NCI-H82 treated with DMSO at 0.1 percent for 48 hours (cell line): ENCODE results near the gene SH2D7.

Experiments used
- DNase-seq: peaks from one replicate; lab custom pipeline; 2025; ENCODE audit not compliant: unreplicated experiment; lab: John Stamatoyannopoulos, UW

The SH2D7 gene

DNA sequence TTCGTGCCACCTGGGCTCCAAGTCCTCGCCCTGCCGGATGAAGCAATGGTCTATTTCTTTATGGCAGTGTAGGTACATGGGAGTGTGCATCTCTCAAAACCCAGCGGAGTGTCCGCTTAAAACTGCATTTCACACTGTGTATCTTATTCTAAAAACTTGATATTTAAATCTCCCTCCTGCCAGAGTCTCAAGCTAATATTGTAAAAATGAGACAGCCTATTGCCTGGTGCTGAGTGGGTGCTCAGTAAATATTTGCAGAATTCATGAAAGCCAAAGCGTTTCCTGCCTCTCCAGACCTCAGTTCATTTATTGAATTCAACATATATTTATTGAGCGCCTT lies 14.5 kb upstream of the SH2D7 start:
- DNase-seq: no peak

DNA sequence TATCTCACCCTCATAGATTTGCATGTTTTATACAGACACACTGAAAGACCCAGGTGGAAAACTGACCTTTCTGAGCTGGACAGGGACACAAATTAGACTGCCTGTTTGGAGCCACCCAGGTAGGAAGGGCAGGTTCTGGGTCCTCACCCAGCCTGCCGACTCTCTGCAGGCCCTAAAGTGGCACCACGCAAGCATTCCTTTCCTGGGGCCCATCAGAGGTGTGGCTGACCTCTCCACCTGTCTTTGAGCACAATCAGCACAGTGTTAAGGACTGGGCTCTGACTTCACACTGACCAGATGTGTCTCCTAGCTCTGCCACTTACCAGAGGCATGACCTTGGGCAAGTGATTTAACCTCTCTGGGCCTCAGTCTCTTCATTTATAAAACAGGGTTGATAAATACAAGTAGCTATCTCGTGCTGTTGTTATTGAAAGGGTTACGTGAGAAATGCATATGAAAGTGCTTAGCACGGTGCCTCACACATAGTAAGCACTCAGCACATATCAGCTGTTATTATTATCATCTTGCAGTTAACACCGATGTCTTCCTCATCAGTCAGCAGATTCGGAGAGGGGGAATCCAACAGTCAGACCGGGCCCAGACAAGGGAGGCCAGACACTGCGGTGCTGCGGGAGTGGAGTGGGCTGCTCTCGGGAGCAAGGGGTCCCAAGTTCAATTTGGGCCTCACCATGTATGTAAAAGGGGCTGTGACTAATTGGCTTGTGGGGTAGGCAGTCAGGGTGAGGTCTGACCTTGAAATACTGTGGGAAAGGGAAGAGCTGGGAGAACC lies 12.9 kb upstream of the SH2D7 start:
- DNase-seq: no peak

DNA sequence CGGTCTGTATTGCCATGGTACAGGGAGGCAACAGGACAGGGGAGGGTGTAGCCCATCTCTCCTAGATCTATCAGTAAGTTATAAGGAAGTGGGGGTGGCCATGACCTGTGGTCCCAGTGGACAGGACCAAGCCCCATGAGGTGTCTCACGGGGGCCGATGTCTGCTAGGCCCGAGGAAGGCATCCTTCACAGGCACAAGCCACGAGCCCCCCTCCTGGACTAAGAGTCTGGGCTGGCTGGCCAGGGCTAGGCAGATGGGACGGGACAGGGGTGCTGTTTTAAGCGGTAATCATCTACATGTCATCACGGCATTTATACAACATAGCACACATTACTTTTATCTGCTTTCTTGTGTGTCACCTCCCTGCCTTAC lies 12.3 kb upstream of the SH2D7 start:
- DNase-seq: no peak

DNA sequence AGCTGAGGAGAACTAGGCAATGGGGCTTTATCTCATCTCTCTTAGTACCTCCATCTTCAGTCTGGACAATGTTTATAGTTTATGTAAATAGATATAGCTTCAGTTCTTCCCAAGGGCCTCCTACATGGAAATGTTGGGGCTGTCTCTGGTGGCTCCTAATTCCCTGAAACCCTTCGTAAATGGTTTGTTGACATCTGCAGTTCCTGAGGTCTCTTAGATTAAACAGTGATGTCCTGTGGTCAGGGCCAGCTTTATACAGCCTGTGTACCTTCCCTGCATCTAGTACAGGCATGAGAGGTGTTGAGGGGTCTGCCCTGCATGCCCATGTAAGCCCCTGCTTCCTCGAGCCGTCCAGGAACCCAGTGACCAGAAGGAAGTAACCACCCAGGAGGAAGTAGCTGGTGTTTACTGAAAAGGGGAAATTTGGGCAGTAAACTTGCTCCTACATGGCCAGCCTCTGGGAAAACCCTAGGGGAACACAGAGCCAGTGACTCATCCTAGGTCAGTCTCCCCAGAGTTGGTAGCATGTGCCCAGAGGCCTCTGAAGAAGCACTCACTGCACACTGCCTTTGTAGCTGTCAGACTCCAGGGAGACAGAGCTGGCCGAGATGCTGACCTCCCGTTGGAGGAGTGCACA lies 10.1 kb upstream of the SH2D7 start:
- DNase-seq: no peak

DNA sequence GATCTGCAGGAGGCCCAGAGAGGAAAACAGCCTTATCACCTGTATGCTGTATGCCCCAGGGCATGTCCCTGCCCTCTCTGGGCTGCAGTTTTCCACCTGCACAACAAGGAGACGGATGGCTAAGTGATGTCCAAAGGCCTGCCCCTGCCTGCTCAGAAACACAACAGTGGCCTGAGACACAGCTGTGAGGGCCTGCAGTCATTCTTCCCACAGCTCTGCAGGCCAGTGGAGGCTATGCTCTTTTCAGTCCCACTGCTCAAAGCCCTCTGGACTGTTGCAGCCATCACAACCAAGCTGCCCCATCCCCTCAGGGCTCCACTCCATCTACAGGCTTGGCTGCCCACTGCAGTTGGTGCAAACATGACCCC lies 9.6 kb upstream of the SH2D7 start:
- no peak for DNase-seq

DNA sequence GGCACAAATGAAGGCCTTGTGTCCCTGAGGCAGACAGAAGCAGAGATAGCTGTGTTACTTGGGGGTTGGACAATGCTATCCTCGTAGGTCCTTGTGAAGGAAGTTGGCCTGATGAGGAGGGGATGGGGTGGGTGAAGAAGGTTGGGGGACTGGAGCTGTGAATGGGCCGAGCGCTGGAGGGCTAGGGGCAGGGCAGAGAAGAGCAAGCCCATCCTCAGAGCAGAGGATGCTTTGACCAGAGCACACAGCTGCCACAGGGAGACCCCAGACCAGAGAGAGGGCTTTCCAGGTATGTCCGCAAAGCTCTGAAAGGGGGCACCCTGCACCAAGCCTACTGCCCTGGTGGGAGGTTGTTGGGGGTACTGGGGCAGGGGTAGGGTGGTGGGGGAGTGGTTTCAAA lies 9.2 kb upstream of the SH2D7 start:
- no peak for DNase-seq

DNA sequence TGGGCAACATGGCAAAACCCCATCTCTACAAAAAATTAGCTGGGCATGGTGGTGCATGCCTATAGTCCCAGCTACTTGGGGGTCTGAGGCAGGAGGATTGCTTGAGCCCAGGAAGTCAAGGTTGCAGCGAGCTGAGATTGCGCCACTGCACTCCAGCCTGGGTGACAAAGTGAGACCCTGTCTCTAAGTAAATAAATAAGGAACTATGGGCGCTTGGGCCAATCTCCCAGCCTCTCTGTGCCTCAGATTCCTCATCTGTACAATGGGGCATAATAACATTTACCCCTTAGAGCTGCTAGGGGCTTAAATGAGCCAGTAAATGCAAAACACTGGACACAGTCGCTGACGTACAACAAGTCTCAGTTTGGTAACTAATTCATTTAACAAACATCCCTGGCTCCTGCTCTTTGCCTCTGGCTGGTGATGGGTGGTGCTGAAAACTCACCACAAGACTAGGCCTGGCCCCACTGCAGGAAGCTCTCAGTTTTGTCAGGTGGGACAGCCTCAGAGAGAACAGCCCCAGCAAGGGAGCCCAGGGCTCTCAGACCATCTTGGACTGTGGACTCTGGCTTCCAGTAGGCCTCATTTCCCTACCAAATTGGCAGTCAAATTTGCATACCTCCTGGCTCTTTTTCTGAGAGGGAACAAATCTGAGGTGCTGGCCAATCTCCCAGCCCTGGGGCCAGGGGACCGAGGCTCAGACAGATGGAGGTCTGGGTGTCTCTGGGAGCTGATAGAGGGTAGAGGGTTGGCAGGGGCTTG lies 8.5 kb upstream of the SH2D7 start:
- DNase-seq: no peak

DNA sequence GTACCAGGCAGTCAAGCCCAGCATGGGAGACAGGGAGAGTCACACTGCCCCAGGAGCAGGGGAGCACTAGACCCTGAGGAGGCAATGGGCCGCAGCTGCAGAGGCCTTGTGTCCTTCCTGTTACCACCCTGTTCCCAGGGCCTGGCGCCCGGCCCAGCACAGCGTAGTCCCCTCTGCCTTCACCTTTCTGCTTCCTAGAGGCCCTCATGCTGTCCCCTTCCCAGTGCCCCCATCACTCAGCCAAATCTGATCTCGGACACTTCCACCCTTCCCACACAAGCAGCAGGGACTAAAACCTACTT lies 8.0 kb upstream of the SH2D7 start:
- no peak for DNase-seq

DNA sequence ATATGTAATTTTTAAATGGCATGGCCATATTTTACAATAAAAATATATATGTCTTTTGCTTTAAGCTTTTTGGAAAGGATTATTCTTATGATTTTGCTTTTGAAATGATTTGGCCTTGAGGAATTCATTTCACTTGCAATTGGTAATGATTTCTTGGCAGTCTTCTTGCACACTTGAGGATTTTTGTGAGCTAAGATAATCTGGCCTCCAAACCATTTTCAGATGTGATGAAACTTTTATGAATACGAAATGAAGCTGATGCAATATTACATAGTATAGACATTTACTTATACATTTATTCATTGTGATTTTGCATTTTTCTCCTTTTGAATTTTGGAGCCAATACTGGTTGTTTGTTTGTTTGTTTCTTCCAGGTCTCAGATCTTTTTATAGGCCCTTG lies 6.4 kb upstream of the SH2D7 start:
- DNase-seq: no peak

DNA sequence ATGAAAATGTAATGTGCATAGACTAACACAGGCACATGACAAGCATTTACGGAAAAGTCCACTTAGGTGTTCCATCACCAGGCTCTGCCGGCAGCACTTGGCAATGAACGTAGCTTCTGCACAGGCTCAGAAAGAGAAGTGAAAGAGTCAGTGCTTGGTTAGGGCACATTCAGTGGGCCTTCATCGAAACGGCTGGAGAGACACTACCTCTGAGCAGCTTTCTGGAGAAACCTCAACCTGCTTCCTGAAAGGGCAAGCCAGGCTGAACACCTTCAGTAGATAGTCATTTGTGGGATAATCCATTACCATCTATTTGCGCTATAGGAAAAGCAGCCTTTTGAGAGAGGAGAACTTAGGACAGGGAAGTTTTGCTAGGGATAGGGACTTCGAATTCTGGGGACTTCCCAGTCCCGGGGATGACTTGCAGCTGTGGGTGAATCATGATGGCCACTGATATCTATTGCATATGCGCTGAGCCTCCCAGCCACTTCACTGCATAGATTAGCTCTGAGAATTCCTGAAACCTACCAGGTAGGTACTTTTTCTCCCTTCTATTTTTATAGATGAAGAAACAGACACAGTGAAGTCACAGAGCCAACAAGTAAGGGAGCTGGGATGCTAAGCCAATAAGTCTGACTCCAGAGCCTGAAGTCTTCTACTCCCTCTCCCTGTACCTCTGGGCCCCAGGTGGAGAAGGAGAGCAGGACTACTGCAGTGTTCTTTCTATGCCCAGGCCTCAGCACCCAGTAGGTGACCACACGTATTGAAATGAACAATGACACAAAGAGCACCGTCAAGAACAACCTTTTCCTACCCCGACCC lies 4.2 kb upstream of the SH2D7 start:
- DNase-seq: no peak

DNA sequence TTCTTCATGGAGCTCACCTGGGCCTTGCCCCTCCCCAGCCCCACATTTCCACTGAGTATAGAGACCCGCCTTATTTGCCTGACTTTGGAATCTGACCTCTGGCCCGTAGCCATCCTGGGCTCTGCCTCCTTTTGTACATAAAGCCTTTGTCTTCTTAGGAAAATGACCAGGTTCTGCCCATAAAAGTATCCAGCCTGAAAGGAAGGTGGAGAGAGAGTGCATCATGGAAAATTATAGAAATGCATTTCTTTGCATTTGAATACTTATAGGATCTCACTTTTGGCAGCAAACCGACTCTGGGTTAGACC lies 3.6 kb upstream of the SH2D7 start:
- no peak for DNase-seq

DNA sequence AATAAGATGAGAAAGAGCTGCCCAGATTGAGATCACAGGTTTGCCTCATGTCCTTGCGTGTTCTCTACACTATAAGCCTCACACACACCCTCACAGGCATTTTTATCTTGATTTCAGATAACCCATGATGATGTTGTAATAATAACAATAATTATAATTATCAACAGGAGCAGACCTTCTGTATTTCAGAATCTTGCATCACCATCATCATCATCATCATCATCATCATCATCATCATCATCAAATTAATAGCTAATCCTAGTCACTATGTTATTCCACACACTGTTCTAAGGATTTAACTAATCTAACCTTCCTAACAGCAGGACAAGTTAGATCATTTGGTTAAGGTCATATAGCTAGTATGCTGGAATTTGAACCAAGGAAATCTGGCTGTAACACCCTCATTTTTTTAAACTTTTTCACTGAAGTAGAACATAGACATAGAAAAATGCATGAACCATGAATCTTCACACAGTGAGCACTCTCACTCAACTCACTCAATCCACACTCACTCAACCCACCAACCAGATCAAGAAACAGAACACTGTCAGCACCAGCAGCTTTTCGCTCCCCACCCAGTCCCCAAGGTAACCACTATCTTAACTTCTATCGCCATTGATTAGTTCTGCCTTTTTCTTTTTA lies 1.8 kb upstream of the SH2D7 start:
- no peak for DNase-seq

DNA sequence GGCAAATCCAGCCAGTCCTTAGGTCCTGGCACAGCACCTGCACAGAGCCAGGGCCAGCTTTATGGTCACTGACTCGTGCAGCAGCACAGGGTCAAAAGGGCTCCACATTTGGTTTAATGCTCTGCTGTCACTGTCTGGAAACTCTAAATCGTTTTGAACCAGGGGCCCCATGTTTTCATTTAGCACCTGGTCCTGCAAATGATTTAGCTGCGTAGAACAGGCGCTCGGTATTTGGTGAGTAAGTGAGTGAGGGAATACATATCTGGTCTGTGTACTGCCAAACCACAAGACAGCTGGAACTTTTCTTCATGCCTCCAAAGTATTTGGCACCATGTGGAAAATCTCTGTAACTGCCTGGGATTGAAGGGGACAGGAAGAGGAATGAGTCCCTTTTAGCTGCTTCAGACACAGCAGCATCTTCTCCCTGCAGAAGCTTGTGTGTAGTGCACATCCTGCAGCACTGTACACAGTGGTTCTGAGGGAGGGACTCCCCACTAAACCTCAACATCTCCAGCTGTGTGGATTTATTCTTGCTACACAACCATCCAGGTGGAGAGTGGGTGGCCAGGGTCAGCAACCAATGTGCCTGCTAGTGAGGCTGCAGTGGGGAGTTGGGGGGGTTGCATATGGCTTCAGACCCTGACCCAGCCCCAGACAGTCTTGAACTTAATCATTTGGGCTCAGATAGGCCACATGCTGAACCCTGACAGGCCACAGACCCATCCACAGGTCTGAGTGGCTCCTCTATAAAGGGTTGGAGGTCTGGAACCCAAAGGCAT lies 1.1 kb downstream of the SH2D7 start:
- no peak for DNase-seq

DNA sequence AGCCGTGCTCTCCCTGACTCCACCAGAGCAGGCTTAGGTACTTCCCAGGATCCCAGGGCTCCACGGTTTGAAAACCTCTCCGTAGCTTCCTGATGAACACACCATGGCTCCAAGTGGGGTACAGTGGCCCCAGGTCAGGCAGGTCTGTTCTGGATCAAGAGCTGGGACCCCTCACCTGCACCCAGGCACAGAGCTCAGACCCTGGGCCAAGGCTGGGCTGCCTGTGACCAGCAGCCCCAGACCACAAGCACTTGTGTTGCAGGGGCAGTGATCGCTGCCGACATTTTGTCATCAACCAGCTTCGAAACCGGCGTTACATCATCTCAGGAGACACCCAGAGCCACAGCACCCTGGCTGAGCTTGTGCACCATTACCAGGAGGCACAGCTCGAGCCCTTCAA lies 5.3 kb downstream of the SH2D7 start:
- DNase-seq: no peak

DNA sequence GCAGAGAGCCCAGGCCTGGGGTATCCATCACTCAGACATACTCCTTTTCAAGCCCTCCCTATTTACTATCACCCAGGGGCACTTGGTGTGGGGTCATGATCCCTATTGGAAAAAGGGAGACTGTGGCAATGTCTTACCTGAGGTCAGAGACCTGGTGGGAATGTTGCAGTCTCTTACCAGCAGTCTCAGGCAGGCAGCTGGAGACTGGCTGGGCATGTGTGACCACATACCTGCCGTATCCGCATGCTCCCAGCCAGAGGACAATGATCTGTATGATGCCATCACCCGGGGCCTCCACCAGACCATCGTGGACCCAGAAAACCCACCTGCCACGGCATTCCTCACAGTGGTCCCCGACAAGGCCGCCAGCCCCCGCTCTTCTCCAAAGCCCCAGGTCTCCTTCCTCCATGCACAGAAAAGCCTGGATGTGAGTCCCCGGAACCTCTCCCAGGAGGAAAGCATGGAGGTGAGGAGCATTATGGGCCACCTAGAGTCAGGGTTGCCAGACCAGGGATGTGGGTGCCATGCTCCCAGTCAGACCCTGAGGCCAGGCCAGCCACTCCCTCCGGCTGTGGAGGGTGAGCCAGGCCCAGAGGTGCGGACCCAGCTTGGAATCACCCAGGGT lies 5.9 kb downstream of the SH2D7 start:
- no peak for DNase-seq

DNA sequence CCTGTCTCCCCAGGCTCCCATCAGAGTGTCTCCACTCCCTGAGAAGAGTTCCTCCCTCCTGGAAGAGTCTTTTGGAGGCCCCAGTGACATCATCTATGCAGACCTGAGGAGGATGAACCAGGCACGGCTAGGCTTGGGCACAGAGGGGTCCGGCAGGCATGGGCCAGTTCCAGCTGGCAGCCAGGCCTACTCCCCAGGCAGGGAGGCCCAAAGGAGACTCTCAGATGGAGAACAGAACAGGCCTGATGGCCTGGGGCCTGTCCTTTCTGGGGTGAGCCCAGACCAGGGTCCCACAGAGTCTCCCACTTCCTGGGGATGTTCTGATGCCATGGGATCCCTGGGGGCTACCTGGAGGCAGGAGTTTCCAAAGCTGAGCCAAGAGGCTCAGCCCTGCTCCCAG lies 8.5 kb downstream of the SH2D7 start:
- no peak for DNase-seq

DNA sequence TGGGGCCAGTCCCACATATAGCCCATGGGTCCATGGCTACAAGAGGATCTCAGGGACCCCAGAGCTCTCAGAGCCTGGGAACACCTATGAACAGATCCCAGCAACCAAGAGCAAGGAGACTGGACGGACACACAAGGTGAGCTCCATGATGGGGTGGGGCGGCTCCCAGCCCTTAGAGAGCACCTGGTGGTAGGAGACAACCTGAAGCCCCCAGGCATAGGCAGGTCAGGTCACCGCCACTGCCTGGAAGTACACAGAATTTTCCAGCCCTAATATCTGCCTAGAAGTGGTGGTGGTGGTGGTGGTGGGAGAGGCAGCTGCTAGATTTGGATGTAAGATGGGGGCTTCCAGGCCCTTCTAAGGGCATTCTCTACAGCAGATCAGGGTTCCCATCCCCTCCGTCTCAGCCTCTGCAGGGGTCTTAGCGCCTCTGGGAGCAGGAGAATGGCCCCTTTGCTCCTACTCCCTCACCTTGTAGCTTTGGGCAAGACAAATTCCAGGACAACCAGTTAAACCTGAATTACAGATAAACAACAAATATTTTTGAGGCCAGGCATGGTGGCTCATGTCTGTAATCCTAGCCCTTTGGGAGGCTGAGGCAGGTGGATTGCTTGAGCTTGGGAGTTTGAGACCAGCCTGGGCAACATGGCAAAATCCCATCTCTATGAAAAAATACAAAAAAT lies 9.2 kb downstream of the SH2D7 start:
- no peak for DNase-seq

DNA sequence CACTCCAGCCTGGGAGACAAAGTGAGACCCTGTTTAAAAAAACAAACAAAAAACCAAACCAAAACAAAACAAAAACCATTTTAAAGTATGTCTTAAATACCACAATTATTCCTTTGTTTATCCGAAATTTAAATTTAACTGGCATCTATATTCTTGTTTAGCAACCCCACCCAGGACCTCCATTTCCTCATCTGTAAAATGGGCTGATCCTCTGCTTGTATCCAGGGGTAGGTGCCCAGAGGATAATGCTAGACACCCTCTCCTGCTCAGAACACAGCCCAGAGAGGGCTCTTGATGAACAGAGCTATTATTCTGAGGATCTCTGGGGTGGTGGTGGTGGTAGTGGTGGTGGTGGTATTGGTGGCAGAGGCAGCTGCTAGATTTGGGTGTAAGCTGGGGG lies 9.8 kb downstream of the SH2D7 start:
- no peak for DNase-seq

DNA sequence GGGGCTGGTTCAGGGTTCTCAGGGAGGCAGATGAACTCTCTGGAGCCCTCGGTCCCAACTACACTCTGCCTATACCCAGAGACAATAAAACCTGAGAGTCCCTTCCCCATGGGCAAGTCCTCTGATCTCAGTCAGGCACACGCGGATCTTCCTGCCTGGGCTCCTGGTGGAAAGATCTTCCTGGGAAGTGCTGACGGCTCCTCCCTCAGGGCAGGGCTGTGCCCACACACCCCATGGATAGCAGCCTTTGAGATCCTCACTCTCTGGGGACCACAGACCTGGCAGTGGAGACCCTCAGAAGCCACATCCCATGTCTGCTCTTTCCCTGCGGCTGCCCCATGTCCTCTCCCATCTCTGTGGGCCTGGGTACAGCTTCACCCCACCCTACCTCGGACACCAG lies 10.4 kb downstream of the SH2D7 start:
- DNase-seq: no peak
